Common myeloid progenitor, CD34-positive (primary cell): Measurements from ENCODE around the gene TBX20.
"Not testable (repeated sequence)": the region's sequence is repeated elsewhere in the genome, so short reads cannot be mapped to it uniquely, and the experiment has no call there.

Source experiments
- CTCF ChIA-PET: fragments of 350-600 bp; sonication (Branson Sonifier 250); formaldehyde crosslinking; loops from one replicate; lab custom pipeline; 2021; ENCODE audit warnings: antibody characterized with exemption; lab: Charles Lee
- POLR2A ChIA-PET: fragments of 350-600 bp; sonication (Branson Sonifier 250); formaldehyde crosslinking; loops from one replicate; lab custom pipeline; 2021; ENCODE audit warnings: antibody characterized with exemption; lab: Charles Lee
- DNase-seq, 3 donors: peaks; one replicate each; pipeline versions ENCODE4 v3.0.0 to v3.0.0-alpha.2; 2013
- H3K27ac ChIP-seq, 2 experiments: 1 replicate in 1 of 2; 2 replicates in 1 of 2; pipeline ENCODE4 v1.7.0; 2013; ENCODE audit warnings: inconsistent platforms in 2 of 2, low read length in 2 of 2, mild to moderate bottlenecking in 2 of 2, low read depth in 1 of 2, moderate library complexity in 1 of 2; ENCODE audit not compliant: severe bottlenecking in 2 of 2, insufficient read depth in 1 of 2, poor library complexity in 1 of 2
- H3K27me3 ChIP-seq, 5 experiments: replicated peaks in 2 of 5; 1 replicate in 3 of 5; 2 replicates in 2 of 5; pipeline versions ENCODE4 v1.6.1 to v1.7.0; 2013; ENCODE audit warnings: low read length in 4 of 5, mild to moderate bottlenecking in 2 of 5, moderate library complexity in 2 of 5, inconsistent platforms in 1 of 5; ENCODE audit not compliant: insufficient read depth in 5 of 5, control insufficient read depth in 4 of 5
- H3K36me3 ChIP-seq, 4 experiments: 1 replicate in 2 of 4; 2 replicates in 2 of 4; pipeline versions ENCODE4 v1.6.1 to v1.7.0; 2013; ENCODE audit warnings: low read length in 3 of 4, control low read depth in 1 of 4, mild to moderate bottlenecking in 1 of 4; ENCODE audit not compliant: control insufficient read depth in 4 of 4, insufficient read depth in 4 of 4
- H3K4me1 ChIP-seq, 4 experiments: 1 replicate in 3 of 4; 2 replicates in 1 of 4; pipeline versions ENCODE4 v1.6.1 to v1.7.1; 2013; ENCODE audit warnings: low read length in 3 of 4, mild to moderate bottlenecking in 3 of 4, control low read depth in 1 of 4, inconsistent platforms in 1 of 4, moderate library complexity in 1 of 4; ENCODE audit not compliant: control insufficient read depth in 4 of 4, insufficient read depth in 4 of 4; ENCODE audit errors: control extremely low read depth in 1 of 4
- H3K4me3 ChIP-seq, 7 experiments: 1 replicate in 4 of 7; 2 replicates in 3 of 7; pipeline versions ENCODE4 v1.5.1 to v1.7.0; 2013; ENCODE audit warnings: mild to moderate bottlenecking in 7 of 7, low read length in 6 of 7, moderate library complexity in 6 of 7, inconsistent platforms in 2 of 7, low read depth in 2 of 7, control low read depth in 1 of 7; ENCODE audit not compliant: insufficient read depth in 4 of 7, control insufficient read depth in 1 of 7; ENCODE audit errors: extremely low read depth in 1 of 7
- H3K9me3 ChIP-seq, 5 experiments: 1 replicate in 4 of 5; 2 replicates in 1 of 5; pipeline versions ENCODE4 v1.6.1 to v1.7.1; 2013; ENCODE audit warnings: low read length in 4 of 5, mild to moderate bottlenecking in 2 of 5, inconsistent platforms in 1 of 5, low read depth in 1 of 5, moderate library complexity in 1 of 5; ENCODE audit not compliant: control insufficient read depth in 4 of 5, insufficient read depth in 2 of 5; ENCODE audit errors: control extremely low read depth in 1 of 5
- WGBS: methylation state at CpG from one replicate; pipeline ENCODE4 v1.1.5; 2013; ENCODE audit not compliant: insufficient coverage; 5-methylcytosine and 5-hydroxymethylcytosine counted together

The TBX20 gene

DNA sequence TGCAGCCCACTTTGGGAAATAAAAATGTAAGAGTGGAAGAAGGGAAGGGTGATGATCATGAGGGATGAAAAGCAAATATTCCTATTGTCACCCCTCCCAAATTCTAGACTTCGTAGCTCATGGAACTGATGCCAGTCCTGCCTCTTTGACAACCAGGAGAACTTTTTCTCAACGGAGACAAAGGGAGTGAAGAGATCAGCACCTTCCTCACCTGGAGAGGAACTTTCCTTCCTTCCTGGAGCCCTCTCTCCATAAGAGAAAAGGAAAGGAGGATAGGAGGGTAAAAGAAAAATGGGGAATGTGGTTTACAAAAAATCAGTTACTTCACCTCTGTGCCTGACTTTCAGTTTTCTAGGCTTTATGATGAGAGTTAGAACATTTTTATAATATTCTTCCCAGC is 3.4 kb downstream of the TBX20 start:
- DNase-seq: no peak
- ChIA-PET CTCF (no interaction called here), POLR2A (no interaction called here)
- H3K27me3 ChIP-seq: peaks cover 41 to 97% (median 73%) of the 10 kb centered on the region in 5 experiments
- H3K27ac ChIP-seq: no peak overlapping the region
- WGBS: 50% methylated on average over 2 of the region's 2 CpGs
- peaks cover 0 to 13% (median 9%) of the 10 kb centered on the region in 4 experiments for H3K4me1 ChIP-seq
- no peaks in the 10 kb centered on the region for H3K36me3 ChIP-seq
- peaks cover 0 to 8% (median 0%) of the 10 kb centered on the region in 5 experiments for H3K9me3 ChIP-seq
- H3K4me3 ChIP-seq: no peak overlapping the region

DNA sequence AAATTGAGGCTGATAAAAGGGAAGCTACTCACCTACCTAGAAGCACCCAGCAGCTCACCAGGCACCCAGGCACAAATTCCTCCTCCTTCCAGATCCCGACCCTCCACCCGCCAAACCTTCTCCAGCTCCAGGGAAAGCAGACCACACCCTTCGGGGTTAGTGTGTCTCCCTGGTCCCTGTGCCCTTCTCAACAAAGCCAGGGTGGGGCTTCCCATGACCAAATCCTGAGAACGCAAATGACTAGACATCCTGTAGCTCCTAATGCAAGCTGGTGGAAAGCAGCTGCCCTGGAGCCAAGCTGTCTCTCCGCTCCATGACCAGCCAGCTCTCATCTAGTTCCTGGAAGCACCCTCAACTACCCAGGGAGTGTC is 4.4 kb downstream of the TBX20 start:
- Histone ChIP-seq H3K27ac (no peak overlapping the region), H3K36me3 (no peaks in the 10 kb centered on the region), H3K4me3 (no peak overlapping the region), H3K9me3 (peaks cover 0 to 3% (median 0%) of the 10 kb centered on the region in 5 experiments), H3K27me3 (peaks cover 37 to 97% (median 69%) of the 10 kb centered on the region in 5 experiments), H3K4me1 (peaks cover 0 to 13% (median 9%) of the 10 kb centered on the region in 4 experiments)
- WGBS: 19% methylated on average over 5 of the region's 5 CpGs
- ChIA-PET CTCF (no interaction called here), POLR2A (no interaction called here)
- no peak for DNase-seq

DNA sequence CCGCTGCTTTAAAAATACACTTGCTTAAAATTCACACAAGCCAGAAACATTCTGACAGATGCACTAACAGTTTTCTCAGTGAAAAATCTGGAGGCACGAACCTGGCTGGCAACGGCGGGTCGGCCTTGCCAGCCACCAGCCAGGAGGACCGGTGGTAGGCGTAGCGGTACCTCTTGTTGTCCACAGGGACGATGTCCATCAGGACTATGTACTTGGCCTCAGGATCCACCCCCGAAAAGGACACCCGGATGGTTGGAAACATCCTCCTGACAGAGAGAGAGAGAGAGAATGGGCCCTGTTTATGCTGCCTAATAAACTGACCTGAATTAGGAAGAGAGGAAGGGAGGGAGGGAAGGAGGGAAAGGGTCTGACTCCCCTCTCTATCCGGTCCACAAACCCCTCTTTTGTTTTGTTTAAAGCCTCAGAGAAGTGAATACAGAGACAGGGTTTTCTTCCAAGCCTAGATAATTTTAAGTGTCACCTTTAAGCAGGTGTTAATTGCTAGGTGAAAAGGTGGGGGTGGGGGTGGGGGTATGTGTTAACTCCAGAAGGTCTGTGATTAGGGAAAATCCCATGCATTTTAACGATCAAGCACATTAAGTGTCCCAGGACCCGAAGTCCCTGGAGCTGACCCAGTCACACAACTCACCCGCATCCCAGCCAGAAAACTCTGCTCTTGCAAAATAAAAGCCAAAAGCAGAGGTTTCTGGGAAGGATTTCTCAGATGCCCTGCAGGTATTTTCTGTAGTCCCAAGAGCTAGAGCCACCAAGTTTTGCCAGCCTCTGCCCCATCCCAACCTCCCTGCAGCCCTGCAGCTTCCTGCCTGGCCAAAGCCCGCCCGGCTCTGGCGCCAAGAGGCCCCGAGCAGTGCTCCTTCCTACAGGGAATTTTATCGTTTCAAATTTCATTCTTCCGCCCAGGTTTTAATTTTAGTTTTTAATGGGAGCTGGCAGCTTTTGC is 5.0 kb downstream of the TBX20 start:
- no peaks in the 10 kb centered on the region for H3K9me3 ChIP-seq
- no peak for DNase-seq
- no peak overlapping the region for H3K4me3 ChIP-seq
- ChIA-PET CTCF (no interaction called here), POLR2A (no interaction called here)
- no peak overlapping the region for H3K27ac ChIP-seq
- WGBS: 16% methylated on average over 14 of the region's 21 CpGs
- H3K36me3 ChIP-seq: no peaks in the 10 kb centered on the region
- H3K4me1 ChIP-seq: peaks cover 0 to 7% (median 6%) of the 10 kb centered on the region in 4 experiments
- H3K27me3 ChIP-seq: peaks cover 35 to 97% (median 66%) of the 10 kb centered on the region in 5 experiments

DNA sequence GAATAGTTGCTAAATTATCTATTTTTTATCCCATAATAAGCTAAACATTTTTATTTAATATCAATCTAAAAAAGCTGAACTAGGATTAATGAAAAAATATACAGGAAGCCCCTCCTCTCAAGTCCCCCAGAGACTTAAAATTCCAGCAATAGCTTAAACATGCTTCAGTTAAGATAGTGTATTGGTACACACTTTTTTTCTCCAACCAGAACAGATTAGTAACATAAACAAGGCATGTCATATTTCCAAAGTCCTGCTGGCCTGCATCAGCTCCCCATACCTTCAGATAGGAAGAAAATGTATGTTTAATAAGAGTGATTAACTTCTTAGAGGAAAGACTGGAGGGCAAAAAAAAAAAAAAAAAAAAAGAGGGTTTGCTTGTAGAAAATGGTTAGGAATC is 7.1 kb downstream of the TBX20 start:
- Histone ChIP-seq H3K36me3 (no peaks in the 10 kb centered on the region), H3K4me3 (no peak overlapping the region), H3K4me1 (no peaks in the 10 kb centered on the region), H3K9me3 (no peaks in the 10 kb centered on the region), H3K27me3 (peaks cover 26 to 93% (median 50%) of the 10 kb centered on the region in 5 experiments), H3K27ac (no peak overlapping the region)
- CTCF ChIA-PET: interaction anchor here (0.9 kb wide), 1 partner anchor 11 kb away, joined by 3 read pairs; no protein-coding TSS in a partner anchor
- DNase-seq: no peak
- POLR2A ChIA-PET: no interaction called here

DNA sequence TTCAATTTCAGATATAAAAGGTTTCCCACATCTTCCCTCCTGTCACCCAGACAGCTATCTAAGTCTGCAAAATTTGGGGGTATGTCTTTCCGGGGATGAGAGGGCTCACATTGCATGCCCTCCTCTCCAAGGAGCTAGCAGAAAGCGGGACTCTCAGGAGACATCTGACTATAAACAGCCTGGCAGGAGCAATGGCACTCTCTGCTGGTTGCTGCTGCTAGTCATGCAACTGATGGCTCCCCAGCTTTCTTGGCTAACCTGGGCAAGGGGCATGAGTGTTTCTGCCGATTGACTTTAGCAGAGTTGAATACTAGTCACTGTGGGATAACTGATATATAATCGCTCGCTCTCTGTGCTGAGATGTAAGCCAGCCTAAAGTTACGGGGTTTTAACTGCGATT is 12.0 kb downstream of the TBX20 start:
- ChIA-PET CTCF (interaction anchor here (0.6 to 1.2 kb wide), 2 partner anchors 16 to 68 kb away, joined by 3 read pairs; no protein-coding TSS in a partner anchor), POLR2A (no interaction called here)
- 69% methylated on average over 6 of the region's 7 CpGs for WGBS
- peak in 1 of 3 donors; percentile 24 for DNase-seq
- H3K36me3 ChIP-seq: no peaks in the 10 kb centered on the region
- no peak overlapping the region for H3K27ac ChIP-seq
- H3K27me3 ChIP-seq: peaks cover 7 to 49% (median 18%) of the 10 kb centered on the region in 5 experiments
- no peaks in the 10 kb centered on the region for H3K9me3 ChIP-seq
- H3K4me1 ChIP-seq: no peaks in the 10 kb centered on the region
- no peak overlapping the region for H3K4me3 ChIP-seq

DNA sequence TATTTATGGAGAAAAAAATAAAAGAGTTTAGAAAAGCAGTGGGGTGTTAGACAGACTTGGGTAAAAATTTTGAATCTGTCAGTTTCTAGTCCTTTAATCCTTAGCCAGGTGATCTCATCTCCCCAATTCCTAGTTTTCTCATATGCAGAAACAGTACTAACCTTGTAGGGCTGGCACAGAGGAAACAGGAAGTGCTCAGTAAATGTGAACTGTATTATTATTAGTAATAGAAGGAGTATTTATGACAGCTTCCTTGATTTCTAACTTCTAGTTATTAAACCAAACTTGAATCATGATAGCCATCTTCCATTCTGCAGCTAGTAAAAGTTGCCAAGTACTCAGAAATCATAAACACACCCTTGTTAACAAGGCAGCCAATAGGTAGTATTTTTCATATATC is 12.5 kb downstream of the TBX20 start:
- POLR2A ChIA-PET: no interaction called here
- Histone ChIP-seq H3K4me3 (no peak overlapping the region), H3K9me3 (no peaks in the 10 kb centered on the region), H3K36me3 (no peaks in the 10 kb centered on the region), H3K27ac (no peak overlapping the region), H3K4me1 (no peaks in the 10 kb centered on the region), H3K27me3 (peaks cover 7 to 45% (median 16%) of the 10 kb centered on the region in 5 experiments)
- CTCF ChIA-PET: interaction anchor here (1.2 kb wide), 1 partner anchor 16 kb away, joined by 3 read pairs; no protein-coding TSS in a partner anchor
- no peak for DNase-seq

DNA sequence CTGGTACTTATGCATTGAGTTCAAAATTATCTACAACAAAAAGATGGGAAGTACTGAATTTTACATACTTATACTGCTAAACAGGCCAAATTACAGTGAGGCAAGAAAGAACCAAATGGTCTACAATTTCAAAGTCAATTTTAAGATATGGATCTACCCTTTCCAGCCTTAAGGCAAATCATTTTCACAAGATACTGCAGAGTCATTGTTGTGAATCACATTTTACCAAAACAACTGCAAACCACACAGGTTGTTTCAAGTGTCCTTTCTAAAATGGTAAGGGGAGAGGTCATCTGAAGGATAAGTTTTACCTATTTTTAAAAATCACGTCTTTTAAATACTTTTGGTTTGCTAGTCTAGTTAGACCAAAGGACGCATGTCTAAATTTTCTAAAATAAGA is 12.9 kb downstream of the TBX20 start:
- DNase-seq, CTCF ChIA-PET: not testable (repeated sequence)
- WGBS: no CpG with 5 or more reads among the region's 2 CpGs

More for the DNA sequence above, 12.9 kb downstream of the TBX20 start:
- H3K4me1 ChIP-seq, H3K27ac ChIP-seq, H3K36me3 ChIP-seq, POLR2A ChIA-PET, H3K4me3 ChIP-seq, H3K9me3 ChIP-seq: not testable (repeated sequence)
- H3K27me3 ChIP-seq: peaks cover 7 to 42% (median 12%) of the 10 kb centered on the region in 5 experiments
